Germinal center (tissue), 1 donor: Measurements from ENCODE around the gene KCNA1.
"Not testable (repeated sequence)": the region's sequence is repeated elsewhere in the genome, so short reads cannot be mapped to it uniquely, and the experiment has no call there.

ENCODE experiments used
- DNase-seq: peaks from one replicate; pipeline ENCODE4 v3.0.0; 2012; ENCODE audit warnings: mixed read lengths, low spot score

The KCNA1 gene

GRCh38 chr12:4909734-4910501 is at the start of gene KCNA1:
Gene KCNA1 (plus strand): TSS chr12:4909905. CDS start chr12:4911379, 1,474 bp downstream.
- peak; percentile 13 for DNase-seq

- no peak for DNase-seq
These were observed 49.0 kb upstream of the KCNA1 start for GRCh38 chr12:4860741-4861140.

GRCh38 chr12:4862809-4863208 is 46.9 kb upstream of the KCNA1 start:
- no peak for DNase-seq

DNA sequence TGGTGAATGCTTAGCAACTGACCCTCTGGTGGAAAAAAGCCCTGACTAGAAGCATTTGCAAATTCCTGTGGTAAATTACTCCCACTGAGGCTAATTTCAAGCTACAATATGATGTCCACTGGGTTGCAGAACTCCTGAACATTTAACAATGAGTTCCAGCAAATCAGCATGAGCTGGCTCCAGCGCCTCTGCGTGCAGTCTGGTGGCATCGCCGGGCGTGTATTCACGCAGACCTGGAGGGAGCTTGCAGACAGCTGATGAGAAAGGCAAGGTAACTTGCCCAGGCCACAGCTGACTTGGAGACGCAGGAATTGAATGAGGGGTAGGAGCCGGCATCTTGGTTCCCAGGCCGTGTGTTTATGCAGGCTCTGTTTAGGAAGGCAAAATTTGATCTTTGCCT is 45.1 kb upstream of the KCNA1 start:
- no peak for DNase-seq

DNA sequence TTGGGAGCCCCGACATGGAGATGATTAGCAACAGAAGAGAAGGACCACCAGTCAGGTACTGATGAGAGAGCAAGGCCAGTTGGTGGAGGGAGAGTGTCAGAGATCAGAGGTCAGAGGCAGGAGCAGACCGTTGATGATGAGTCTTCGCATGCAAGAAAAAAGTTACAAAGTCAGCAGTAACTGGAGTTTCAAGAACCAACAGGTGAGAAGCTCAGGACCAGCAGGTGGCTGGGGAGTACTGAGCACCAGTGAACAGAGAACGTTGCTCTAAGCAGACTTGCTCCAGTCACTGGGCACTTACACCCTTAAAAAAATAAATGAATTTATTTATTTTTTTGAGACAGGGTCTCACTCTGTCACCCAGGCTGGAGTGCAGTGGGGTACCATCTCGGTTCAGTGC is 44.5 kb upstream of the KCNA1 start:
- no peak for DNase-seq

DNA sequence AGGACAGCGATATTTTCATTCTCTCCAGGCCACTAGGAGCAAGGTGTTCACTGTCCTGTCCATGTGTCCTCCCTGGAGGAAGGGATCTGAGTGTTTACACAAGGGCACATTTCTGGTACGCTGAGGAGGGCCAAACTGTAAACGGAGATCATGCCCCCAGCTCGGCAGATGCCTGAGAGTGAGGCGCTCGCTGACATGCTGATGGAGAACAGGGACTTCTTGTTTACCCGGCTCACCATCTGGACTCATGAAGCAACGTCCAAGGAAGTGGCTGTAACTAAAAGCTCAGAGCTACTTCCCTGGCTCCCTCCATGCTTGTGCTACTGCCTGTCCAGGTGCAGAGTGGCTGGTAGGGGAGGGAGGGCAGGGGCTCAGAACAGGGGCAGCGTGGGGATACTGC is 43.4 kb upstream of the KCNA1 start:
- no peak for DNase-seq

- no peak for DNase-seq
These were observed 42.3 kb upstream of the KCNA1 start for GRCh38 chr12:4867384-4867783.

GRCh38 chr12:4870423-4870822 is 39.3 kb upstream of the KCNA1 start:
- DNase-seq = no peak

DNA sequence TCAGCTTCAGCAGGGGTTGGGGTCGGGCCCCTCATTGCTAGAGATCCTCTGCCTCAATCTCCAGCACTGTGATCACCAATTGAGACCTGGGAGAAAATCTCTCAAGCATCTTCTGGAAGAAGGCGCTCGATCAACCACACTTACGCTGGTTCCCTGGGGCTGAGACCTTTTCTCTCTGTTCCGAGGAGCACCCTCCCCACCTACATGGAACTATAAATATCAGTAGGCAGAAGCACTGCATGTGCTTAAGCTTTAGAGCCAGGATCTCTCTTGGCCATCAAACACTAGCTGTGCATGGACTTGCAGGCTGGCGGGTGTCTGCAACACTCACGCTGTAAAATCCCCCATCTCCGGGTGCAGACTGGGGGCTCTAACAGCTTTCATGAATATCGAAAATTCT is 38.2 kb upstream of the KCNA1 start:
- DNase-seq = no peak

- DNase-seq = no peak
These were observed 35.8 kb upstream of the KCNA1 start for GRCh38 chr12:4873947-4874346.

GRCh38 chr12:4874671-4875070 is 35.0 kb upstream of the KCNA1 start:
- no peak for DNase-seq

- DNase-seq = not testable (repeated sequence)
These were observed 30.2 kb upstream of the KCNA1 start for GRCh38 chr12:4879481-4879880.

- DNase-seq = no peak
These were observed 28.2 kb upstream of the KCNA1 start for GRCh38 chr12:4881266-4882064.

DNA sequence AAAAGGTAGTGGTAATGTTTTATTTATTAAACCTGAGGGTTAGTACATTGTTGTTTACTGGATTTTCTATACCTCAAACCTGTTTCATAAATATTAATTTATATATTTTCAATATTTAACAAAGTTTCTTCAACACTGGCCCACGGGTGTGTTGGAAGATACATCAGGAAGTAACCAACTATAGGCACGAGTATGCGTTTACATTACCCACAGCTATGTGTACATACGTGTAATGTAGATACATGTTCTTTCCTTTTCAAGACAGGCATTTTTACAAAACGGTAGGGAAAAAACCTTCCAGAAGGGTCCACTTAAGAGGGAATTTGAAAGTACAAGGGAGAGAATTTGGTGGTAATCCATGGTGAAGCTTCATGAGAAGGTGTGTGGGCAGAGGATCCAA is 17.8 kb upstream of the KCNA1 start:
- DNase-seq = no peak

GRCh38 chr12:4892418-4892817 is 17.3 kb upstream of the KCNA1 start:
- DNase-seq = no peak

DNA sequence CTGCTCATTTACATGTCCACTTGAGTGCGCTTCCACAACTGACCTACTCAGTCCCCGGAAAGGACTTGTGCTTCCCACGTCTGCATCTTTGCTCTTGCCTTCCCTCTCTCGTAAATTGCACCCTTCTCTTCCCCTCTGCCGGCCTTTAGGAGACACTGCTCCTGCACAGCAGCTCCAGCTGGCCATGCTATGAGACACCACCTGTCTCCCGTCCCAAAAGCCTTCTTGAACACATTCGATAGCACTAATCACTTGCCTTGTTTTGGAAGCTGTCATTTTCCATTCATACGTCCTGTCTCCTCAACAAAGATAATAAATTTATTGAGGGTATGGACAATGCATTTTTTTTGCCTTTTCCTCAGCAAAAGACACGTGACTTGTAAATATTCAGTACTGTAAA is 15.7 kb upstream of the KCNA1 start:
- no peak for DNase-seq

- no peak for DNase-seq
These were observed 10.3 kb upstream of the KCNA1 start for GRCh38 chr12:4899364-4899763.

DNA sequence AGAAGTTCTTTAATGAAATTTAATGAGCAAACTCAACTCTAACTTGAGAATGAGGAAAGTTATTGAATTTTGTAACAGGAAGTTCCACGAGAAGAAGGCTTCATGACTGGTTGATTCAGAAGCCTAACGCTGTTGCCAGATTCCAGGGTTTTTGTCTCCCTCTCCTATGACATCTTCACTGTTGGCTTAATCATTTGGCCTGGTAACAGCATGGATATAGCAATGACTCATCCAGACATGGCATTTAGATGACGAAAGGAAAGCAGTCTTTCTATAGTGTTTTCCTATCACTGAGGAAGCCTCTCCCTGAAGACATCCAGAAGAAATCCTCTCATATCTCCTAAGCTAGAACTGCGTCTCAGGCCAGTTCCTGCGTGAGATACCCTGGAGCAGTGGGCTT is 9.4 kb upstream of the KCNA1 start:
- DNase-seq = no peak

GRCh38 chr12:4905316-4905715 is 4.4 kb upstream of the KCNA1 start:
- DNase-seq = no peak

- peak; percentile 13 for DNase-seq
These were observed 858 bp upstream of the KCNA1 start for GRCh38 chr12:4908684-4909409.

GRCh38 chr12:4909410-4909733 is 333 bp upstream of the KCNA1 start:
- peak; percentile 5 for DNase-seq

DNA sequence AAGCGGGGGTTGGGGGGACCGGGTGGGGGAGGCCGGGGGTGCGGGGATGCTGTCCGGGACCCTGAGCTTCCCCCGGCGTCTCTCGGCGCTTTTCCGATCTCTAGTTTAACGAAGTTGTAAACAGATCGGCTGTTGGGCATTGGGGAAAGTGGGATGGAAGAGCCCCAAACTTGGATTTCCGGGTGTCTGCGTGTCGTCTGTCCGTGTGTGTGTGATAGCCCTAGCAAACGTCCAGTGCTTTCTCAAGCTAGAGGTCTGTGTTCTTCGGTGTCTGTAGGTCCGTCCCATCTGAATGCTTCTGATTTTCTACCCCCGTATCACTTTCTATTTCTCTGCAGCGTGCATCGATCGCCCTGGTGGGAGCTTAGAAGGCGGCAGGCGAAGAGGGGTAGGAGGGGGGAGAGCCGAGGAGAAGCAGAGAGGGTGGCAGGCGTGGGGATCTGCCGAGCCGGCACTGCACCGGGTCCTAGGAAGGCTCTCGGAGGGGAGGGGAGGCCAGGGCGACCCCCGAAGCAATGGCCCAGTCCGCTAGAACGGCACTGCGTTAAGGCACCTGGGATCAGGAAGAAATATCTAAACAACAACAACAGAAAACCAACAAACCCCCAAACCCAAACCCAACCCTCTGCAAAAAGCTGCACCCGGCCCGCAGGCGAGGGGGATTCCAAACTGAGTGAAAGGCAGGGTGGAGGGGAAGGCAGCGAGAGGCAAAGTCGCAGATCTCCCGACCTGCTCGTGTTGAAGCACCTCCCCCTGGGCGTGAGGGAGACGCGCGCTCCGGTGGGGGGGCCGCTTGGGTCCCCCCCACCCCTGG is 1.0 kb downstream of the KCNA1 start:
- DNase-seq = peak; percentile 20
